ENCODE data around the gene TNK1.

DNA sequence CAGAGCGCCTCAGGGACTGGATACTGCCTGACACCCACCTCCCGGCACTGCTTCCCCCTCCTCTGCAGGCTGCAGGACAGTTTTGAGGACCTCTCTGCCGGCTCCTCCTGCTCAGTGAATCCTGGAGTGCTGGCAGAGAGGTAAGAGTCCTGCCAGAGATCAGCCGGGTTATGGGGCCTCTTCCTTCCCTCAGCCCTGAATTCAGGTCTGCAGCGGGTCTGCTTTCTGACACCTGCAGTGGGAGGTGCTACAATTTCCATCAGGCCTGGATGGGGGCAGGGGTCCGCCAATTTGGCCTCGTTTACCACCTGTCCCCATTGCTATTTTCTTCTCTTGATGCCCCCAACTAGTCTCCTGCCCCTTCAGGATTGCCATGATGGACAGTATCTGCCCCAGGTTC lies 48.8 kb upstream of the TNK1 start:
- TF ChIP-seq, protein P1, sequence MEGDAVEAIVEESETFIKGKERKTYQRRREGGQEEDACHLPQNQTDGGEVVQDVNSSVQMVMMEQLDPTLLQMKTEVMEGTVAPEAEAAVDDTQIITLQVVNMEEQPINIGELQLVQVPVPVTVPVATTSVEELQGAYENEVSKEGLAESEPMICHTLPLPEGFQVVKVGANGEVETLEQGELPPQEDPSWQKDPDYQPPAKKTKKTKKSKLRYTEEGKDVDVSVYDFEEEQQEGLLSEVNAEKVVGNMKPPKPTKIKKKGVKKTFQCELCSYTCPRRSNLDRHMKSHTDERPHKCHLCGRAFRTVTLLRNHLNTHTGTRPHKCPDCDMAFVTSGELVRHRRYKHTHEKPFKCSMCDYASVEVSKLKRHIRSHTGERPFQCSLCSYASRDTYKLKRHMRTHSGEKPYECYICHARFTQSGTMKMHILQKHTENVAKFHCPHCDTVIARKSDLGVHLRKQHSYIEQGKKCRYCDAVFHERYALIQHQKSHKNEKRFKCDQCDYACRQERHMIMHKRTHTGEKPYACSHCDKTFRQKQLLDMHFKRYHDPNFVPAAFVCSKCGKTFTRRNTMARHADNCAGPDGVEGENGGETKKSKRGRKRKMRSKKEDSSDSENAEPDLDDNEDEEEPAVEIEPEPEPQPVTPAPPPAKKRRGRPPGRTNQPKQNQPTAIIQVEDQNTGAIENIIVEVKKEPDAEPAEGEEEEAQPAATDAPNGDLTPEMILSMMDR (conservative IDR thresholded peaks at IDR 0.05), result no peak
- no peak for TF ChIP-seq ZFX (IDR thresholded peaks at IDR 0.05)

All from C4-2B (cell line).